ELF-1 (cell line): Measurements from ENCODE around the gene ADGRV1.

Source experiments
- DNase-seq: peaks from one replicate; pipeline ENCODE4 v3.0.0-alpha.2; 2016; ENCODE audit warnings: low read depth, low spot score

Gene ADGRV1

GRCh38 chr5:91103353-91104061 is 544.9 kb downstream of the ADGRV1 start:
- DNase-seq = no peak

GRCh38 chr5:91104062-91104448 is 545.5 kb downstream of the ADGRV1 start:
- no peak for DNase-seq

GRCh38 chr5:91106842-91107511 is 548.4 kb downstream of the ADGRV1 start:
- DNase-seq = no peak

- no peak for DNase-seq
These were observed 551.0 kb downstream of the ADGRV1 start for GRCh38 chr5:91109634-91110033.

GRCh38 chr5:91110686-91111085 is 552.1 kb downstream of the ADGRV1 start:
- DNase-seq = no peak

- DNase-seq = no peak
These were observed 553.1 kb downstream of the ADGRV1 start for GRCh38 chr5:91111473-91112238.

- no peak for DNase-seq
These were observed 556.1 kb downstream of the ADGRV1 start for GRCh38 chr5:91114658-91115057.

GRCh38 chr5:91118354-91118753 is 559.8 kb downstream of the ADGRV1 start:
- no peak for DNase-seq

- no peak for DNase-seq
These were observed 560.2 kb downstream of the ADGRV1 start for GRCh38 chr5:91118796-91119195.

GRCh38 chr5:91119217-91119616 is 560.6 kb downstream of the ADGRV1 start:
- DNase-seq = no peak

- peak; percentile 64 for DNase-seq
These were observed 561.6 kb downstream of the ADGRV1 start for GRCh38 chr5:91119981-91120850.

GRCh38 chr5:91121347-91121993 is 562.9 kb downstream of the ADGRV1 start:
- DNase-seq = no peak

GRCh38 chr5:91122651-91123050 is 564.1 kb downstream of the ADGRV1 start:
- DNase-seq = no peak

- no peak for DNase-seq
These were observed 564.7 kb downstream of the ADGRV1 start for GRCh38 chr5:91123291-91123690.

GRCh38 chr5:91123901-91124300 is 565.3 kb downstream of the ADGRV1 start:
- DNase-seq = no peak

- no peak for DNase-seq
These were observed 567.3 kb downstream of the ADGRV1 start for GRCh38 chr5:91125916-91126315.

GRCh38 chr5:91126448-91126847 is 567.9 kb downstream of the ADGRV1 start:
- DNase-seq = no peak

GRCh38 chr5:91126888-91127287 is 568.3 kb downstream of the ADGRV1 start:
- no peak for DNase-seq

- no peak for DNase-seq
These were observed 569.0 kb downstream of the ADGRV1 start for GRCh38 chr5:91127456-91128081.

GRCh38 chr5:91128604-91129003 is 570.0 kb downstream of the ADGRV1 start:
- DNase-seq = no peak

- no peak for DNase-seq
These were observed 571.2 kb downstream of the ADGRV1 start for GRCh38 chr5:91129748-91130147.
